HuH-7.5 (cell line): ENCODE results near the gene ABCF2.

Source experiments
- DNase-seq: peaks from one replicate; pipeline ENCODE4 v3.0.0; 2011; ENCODE audit warnings: low spot score

Gene ABCF2

DNA sequence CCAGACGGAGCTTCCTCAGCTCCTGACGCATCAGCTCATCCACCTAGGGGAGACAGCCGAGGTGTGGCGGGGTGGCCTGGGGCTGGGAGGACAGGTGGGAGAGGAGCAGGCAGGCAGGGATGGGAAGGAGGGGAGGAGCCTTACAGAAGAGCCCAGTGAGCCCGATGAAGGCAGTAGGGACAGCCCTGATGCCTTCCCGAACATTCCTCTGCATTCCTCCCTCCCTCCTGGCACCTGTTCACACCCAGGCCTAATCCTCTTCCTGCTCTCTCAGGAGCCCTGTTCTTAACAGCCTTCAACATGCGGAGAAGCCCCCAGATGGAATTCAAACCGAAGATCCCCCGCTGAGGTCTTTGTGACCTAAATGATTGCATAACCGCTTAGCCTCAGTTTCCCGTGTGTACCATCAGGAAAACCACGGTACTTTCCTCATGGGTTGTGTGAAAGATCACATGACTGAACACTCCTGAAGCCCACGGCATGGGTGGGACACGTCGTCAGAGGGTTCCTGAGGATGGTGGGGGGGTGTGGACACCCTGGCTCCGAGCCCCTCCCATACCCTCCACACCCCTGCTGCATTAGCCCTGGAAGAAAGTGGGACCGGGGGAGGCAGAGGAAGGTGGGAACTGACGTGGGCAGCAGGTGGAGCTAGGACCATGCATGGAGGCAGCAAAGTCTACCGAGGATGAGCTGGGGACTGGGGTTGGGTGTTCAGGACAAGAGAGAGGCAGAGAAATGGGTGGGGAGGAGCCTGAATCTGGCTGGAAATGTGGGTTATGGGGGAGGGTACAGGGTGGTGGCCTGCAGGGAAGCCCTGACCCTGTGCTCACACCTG lies 31.2 kb downstream of the ABCF2 start:
- DNase-seq, result no peak

DNA sequence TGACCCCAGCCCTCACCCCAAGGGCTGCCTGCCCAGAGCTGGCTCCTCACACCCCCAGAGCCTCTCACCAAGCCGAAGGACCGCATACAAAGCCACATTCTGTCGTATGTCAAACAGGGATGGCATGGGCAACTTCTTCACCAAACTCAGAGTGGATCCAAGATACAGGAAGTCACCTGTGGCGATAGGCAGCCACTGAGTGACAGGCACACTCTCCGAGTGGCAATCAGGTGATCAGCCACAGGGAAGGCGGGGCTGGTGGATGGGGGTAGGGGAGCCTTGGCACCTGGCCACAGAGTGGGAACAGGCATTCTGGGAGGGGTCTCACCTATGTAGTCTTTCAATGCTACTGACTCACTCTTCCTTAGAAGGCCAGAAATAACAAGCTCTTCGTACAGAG lies 32.8 kb downstream of the ABCF2 start:
- no peak for DNase-seq

DNA sequence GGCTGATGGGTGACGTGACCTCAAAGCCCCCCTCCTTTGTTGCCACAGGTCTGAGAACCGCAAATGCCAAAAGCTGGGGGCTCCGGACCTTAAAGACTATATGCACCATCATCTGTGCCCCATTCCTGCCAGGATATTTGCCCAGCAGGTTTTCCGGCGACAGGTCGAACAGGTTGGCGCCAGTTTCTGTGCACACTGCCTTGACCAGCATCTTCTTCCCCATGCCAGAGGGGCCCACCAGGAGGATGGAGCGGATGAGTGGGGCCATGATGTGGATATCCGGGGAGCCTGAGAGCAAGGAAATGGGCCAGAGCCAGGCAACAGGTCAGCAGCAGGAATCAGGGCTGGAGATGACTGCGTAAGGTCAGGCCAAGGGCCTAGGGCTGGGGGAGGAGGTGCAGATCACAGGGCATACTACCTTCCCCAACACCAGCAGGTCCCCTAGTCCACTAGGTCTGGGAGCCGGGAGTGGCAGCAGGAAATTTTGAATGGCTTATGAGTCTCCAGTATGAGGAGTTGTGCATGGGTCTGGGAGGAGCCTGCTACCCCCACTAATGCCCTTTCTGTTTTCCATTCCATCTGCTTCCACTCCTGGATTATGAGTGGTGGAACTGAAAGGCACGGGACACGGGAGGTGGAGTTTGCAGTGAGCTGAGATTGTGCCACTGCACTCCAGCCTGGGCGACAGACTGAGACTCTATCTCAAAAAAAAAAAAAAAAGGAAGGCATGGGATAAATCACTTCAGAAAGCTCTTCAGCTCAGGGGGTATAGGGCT lies 33.6 kb downstream of the ABCF2 start:
- no peak for DNase-seq

DNA sequence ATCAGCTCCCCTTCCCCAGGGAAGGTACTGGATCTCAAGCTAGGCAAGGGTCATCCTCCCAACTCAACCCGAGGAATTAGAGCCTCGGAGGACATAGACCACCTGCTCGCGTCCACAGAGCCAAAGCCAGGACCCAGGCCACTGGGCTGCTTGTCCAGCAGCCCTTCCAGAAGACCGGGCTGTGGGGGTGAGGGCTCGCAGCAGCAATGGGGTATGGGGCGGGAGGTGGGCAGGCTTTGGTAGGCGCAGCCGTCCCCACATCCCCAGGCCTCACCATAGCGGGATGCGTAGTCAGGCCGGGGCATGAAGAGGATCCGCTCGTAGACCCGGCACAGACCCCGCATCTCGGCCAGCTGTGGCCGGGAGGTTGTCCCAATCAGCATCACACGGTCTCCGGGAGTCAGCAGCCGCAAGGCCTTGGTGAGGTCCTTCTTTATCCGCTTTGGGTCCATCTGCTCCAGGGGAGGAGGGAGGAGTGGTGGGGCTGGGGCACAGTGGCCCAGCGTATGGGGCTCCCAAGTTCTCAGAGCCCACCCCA lies 34.9 kb downstream of the ABCF2 start:
- DNase-seq, result no peak

DNA sequence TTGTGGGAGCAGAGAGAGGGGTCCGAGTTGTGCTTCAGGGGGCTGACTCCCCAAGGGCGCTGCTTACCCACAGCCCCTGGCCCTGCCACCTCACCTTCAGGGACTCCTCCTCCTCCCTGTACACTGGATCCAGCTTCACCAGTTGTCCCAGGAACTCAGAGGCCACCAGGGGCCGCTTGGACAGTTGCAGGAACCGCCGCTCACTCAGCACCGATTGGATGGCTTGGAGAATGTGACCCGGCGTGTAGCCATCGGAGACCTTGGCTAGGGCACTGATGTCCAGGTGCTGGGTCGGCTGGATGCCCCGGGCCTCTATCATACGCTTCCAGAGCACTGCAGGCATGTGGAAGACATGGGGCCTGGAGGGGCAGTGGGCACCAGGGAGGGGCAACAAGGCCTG lies 35.5 kb downstream of the ABCF2 start:
- DNase-seq, result no peak

DNA sequence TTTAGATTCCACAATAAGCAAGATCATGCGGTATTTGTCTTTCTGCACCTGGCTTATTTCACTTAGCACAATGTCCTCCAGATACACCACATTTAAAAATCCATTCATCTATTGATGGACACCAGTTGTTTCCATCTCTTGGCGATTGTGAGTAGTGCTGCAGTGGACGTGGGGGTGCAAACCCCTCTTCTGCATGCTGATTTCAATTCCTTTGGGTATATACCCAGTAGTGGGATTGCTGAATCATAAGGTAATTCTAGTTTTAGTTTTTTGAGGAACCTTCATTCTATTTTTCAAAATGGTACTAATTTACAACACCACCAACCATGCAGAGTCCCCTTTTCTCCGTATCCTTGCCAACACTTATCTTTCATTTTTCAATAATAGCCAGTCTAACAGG lies 38.0 kb downstream of the ABCF2 start:
- no peak for DNase-seq

DNA sequence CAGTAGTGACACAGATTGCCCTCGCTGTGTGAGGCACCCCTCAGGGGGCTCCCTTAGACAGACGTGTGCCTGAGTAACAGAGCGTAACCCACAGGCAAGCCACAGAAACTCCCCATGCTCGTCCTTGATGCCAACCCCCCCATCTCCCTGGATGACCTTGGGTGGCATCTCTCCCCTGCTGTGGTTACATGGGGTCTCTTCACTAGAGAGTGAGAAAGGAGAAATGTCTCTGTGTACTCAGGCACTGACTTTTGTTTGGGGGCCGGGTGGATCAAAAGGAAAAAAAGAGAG lies 38.8 kb downstream of the ABCF2 start:
- no peak for DNase-seq

DNA sequence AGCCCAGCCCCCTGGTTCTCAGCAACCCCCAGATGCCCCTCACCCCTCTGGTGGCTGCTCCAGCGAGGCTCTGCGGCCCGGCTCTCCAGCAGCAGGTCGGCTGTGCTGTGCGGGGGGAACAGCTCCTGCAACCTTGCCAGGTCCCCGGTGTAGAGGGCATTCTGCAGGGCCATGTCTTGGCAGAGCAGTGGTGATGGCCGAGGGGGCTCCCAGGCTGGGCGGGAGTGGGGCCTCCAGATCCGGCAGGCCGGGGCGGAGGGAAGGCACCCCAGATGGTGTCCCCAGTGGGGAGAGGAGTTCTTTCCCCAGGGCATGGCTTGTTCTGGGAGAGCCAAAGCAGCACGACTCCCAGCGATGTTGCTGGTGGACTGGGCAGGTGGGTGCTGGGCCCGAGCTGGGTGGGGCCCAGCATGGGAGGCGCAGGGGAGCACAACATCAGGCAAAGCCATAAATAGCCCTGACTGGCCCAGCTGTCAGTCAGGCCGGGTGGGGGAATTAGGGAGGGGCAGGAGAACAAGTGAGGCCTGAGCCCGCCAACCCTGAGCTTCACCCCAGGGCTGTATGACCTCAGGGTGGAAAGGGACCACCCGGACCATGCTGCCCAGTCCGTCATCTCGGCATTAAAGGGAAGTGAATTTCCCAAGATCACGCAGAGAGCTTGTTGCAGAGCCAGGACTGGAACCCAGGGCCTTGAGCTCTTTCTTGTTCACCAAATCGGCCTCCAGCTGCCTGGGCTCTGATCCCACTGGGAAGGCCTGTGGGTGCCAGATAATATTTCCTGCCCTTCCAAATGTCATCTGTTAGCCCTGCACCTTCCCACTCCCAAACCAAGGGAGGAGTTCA lies 39.4 kb downstream of the ABCF2 start:
- DNase-seq, result no peak

DNA sequence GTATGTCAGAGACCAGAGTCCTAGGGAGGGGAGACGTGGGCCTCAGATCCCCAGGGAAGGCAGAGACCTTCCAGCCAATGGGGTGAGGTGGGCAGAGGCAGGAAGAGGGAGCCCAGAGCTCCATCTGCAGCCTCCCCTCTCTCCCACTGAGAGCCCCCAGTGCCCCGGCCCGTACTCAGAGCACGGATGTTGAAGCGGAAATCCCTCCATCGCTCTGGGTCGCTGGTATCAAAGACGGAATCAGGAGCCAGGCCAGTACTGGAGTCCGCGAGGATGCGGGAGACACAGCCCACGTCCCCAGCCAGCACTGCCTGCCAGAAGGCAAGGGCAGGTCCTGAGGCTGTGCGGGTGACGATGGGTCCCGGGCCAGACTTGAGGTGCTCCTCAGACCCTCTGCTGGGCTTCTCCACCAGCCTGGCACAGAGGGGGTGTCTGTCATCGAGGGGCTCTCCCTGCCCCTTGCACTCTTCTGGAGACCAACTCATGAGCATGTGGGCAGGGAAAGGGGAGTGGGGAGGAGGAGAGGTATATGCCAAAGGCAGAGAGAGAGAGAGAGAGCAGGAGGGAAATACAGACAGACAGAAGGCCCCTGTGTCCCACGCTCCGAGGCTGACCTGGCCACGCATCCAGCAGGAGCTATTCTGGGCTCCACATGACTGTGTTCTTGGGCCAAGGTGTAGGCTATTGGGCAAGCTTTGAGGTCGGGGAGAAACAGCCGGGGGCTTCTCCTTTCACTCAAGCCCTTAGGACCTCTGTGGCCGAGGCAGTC lies 40.2 kb downstream of the ABCF2 start, which contains the start of gene ASB10:
TSS of gene ASB10 (minus strand) at position 611 of the 769 bp plus-strand sequence. CDS start at position 491, 120 bp downstream.
- no peak for DNase-seq

DNA sequence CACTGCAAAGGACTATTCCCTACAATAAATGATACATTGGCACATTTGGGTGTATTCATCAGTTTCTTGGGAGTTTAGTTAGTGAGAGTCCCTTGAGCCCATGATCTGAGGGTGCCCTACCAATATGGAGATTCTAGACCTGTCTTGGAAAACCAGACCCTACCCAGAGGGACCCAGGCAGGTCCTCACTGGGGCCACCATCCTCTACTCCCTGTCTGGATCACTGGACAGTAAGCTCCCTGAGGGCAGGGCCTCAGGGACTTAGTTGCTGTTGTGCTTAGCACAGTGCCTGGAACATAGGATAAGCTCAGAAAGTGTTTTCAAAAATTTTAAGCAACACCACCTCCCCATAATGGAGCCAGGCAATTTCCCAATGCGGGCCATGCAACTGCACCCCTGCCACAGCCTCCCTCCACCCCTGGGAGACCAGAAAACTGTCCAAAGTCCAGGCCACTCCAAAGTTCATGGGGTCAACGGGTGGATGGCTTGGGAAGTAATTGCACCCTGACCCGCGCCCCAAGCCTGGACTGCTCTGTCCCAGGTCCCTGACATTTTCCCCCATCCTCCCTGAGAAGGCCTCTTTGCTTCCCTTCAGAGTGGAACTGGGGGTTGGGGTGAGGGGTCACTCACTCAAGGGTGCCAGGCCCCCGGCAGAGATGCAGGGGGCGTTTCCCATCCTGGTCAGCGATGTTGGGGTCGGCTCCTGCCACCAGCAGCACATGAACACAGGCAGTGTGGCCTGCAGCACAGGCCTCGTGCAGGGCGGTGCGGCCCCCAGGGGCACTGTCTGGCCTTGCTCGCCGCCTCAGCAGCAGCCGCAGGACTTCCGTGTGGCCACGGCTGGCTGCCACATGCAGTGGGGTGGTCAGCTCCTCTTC lies 41.0 kb downstream of the ABCF2 start:
- DNase-seq, result no peak

DNA sequence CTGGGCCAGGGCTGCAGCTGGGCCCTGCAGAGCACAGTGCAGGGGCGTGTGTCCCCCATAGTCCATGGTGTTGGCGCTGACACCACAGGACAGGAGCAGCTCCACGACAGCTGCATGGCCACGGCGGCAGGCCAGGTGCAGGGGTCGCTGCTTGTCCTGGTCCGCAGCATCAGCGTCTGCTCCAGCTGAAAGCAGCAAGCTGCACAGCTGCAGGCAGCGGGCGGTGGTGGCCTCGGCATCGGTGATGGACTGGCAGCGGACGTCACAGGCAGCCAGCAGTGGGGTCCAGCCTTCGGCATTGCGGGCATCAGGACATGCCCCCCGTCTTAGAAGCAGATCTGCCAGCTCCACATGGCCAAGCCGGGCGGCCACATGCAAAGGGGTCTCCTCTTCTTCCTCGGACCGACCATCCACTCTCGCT lies 46.0 kb downstream of the ABCF2 start:
- no peak for DNase-seq

DNA sequence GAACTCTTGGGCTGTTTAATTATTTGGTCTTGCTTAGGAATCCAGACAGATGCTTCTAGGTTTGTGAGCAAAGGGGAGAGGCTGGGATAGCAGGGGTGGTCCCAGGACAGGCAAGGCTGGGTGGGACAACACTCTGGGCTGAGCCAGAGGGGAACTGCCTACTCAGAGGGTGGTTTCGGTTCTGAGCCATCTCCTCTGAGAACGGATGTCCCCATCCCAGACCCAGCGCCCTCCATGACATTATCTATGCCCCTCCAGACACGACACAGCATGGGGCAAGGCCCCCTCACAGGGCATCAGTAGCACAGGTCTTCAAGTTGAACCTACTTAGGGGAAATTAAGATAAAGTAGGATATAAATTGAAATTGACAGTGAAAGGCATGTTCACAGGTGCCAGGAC lies 47.1 kb downstream of the ABCF2 start:
- no peak for DNase-seq

DNA sequence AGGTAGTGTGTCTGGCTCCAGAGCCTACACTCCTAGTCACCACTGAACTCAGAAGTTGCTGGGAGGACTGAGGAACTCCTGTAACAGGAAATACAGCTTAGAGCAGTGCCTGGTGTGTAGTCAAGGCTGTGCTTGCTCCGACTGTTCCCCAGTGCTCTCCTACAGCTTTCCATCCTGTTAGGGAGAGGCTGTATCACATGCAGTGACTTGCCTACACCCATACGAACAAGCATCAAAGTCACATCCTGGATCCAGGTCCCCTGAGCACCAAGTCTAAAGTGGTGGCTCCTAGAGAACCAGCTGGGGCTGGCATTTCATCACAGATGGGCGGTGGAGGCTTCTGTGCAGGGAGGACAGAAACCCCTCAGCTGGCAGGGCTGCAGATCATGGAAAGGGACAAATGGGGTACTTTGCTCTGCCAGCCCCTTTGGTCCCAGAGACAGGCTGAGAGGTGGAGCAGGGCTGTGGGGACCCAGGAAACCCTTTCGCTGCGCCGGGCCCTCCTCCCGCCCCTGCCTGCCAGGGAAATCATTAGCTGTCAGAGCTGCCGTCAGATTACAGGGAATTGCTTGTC lies 47.6 kb downstream of the ABCF2 start:
- DNase-seq, result no peak

DNA sequence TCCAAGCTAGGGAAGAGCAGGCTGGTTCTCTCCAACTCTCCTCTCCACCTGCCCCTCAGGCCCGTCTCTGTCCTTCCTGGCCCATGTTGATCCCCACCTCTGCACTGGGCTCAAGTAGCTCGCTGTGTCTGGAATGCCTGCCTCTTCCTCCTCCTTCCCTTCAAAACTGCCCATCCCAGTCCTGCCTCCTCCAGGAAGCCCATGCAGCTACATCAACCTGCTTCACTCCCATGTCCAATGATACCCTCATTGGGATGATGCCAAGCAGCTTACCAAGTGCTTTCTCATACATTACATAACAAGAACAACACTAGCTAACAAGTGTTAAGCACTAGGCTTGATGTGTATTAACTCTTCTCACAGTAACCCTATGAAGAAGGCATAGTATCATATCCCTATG lies 48.2 kb downstream of the ABCF2 start:
- DNase-seq, result no peak

DNA sequence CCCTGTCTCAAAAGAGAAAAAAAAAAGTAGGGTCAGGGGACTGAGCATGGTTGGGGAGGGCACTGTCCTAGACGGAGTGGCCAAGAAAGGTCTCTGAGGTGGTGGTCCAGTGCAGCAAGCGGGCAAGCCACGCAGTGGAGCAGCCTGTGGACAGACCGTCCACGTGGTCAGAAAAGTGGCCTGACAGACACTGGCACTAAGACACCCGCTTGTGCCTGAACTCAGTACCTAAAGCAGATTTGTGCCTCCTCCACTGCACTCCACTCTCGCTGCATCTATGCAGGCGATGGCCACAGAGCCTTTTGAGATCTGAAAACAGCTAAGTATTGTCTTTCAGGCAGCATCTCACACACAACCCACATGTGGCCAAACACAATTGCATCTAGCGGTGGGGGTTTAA lies 48.8 kb downstream of the ABCF2 start:
- DNase-seq, result no peak

DNA sequence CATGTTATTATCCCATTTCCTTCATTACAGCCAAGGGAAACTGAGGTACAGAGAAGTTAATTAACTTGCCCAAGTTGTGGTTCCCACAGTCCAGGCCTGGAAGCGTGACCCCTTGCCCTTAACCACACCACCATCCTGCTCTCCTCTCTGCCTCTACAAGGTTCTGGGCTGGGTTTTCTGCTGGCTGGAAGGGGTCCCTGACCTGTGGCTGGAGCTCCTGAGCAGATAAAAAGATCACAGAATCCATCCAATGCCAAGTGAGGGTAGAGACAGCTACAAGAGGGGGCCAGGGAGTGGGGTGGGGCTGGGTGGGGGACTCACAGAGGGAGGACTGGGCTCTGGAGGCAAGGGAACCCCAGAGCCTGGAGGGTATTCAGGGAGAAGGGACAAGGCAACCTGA lies 49.7 kb downstream of the ABCF2 start:
- no peak for DNase-seq

DNA sequence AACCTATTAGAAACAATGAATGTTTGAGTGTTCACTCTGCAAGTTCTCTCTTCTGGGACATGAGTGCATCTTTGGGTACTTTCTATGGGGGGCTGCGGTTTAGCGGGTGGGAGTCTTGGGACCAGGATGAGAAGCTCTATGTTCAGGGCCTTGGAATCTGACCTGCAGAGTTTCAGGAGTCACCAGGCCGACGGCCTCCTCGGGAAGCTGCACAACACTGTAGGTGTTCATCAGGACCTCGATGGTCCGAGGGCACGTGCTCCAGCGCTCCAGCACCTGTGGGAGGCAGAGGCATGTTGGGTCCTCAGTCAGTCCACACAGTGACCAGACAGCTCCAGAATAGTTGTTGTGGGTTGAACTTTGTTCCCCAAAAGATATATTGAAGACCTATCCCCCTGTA lies 50.6 kb downstream of the ABCF2 start:
- DNase-seq, result no peak

DNA sequence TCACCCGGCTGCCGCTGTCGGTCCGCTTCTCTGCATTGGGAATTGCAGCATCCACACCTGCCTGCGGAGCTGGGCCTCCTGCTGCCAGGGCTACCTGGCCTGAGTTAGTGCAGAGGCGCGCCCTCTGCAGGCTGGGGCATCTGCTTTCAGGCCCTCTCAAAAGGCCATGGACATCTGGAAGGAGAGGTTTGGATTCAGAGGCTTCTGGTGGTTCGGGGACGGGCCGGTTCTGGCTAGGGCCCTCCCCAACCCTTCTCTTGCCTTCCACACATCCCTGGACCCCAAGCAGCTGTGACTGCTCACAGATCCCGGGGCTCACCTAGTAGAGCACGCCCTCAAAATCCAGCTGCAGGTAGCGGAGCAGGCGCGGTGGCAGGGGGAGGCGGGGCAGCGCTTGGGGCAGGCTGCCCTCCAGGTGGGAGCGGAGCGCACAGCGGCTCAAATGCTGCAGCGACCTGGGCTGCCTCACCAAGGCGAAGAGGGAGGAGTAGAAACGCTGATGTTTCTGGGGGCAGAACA lies 51.2 kb downstream of the ABCF2 start:
- no peak for DNase-seq

DNA sequence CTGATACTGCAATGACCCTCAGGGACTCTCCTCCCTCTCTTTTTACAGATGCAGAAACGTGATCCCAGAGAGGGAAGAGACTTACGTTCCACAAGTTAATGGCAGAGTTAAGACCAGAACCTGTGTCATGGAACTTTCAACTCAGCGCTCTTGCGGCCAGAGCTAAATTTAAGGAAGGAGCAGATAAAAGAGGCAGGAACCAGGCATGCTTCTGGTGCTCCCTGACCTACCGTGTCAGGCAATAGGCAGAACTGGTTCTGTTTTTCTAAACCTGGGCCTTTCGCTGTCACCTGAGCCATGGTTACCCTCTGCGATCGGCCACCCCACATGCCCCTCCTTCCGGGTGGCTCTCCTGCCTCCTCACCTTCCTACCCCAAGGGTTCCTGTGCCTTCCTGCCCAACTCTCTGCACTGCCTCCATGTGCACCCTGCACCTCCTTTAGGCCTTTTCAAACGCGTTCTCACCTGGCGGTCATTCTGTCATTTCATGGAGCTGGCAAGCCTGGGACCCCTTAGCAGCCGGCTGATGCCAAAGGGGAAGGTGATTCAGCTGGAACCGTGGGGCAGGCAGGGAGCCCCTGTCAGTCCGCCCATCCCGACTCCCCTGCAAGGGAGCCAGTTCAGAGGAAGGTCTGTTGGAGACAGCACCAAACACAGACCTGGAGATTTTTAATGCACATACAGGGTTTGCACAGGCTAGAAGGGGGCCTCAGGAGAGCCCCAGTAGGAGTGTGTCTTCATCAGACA lies 51.8 kb downstream of the ABCF2 start:
- no peak for DNase-seq
